DMS153 treated with DMSO at 0.1 percent for 48 hours (cell line): ENCODE results near the gene COPZ1.
A peak's percentile ranks its signal among the peaks of the same experiment; 100 is the strongest.
"Not testable (repeated sequence)": the region's sequence is repeated elsewhere in the genome, so short reads cannot be mapped to it uniquely, and the experiment has no call there.

ENCODE experiments used
- DNase-seq: peaks from one replicate; lab custom pipeline; 2025; ENCODE audit not compliant: unreplicated experiment; lab: John Stamatoyannopoulos, UW

The COPZ1 gene

GRCh38 chr12:54294152-54294952 lies 30.6 kb upstream of the COPZ1 start:
- DNase-seq: no peak

GRCh38 chr12:54294953-54295566 lies 29.9 kb upstream of the COPZ1 start:
- no peak for DNase-seq

- no peak for DNase-seq
These were observed 28.4 kb upstream of the COPZ1 start for GRCh38 chr12:54296393-54297099.

- no peak for DNase-seq
These were observed 26.0 kb upstream of the COPZ1 start for GRCh38 chr12:54298904-54299303.

- no peak for DNase-seq
These were observed 25.3 kb upstream of the COPZ1 start for GRCh38 chr12:54299515-54300224.

- no peak for DNase-seq
These were observed 24.7 kb upstream of the COPZ1 start for GRCh38 chr12:54300225-54300731.

GRCh38 chr12:54300732-54301427 lies 24.1 kb upstream of the COPZ1 start, which contains the start of gene NFE2:
TSS of gene NFE2 (minus strand) at chr12:54301015. CDS start at chr12:54295248, 5,767 bp downstream.
- DNase-seq: peak; percentile 33

- no peak for DNase-seq
These were observed 23.4 kb upstream of the COPZ1 start for GRCh38 chr12:54301428-54302048.

GRCh38 chr12:54303640-54304039 lies 21.3 kb upstream of the COPZ1 start:
- no peak for DNase-seq

GRCh38 chr12:54304187-54304810 lies 20.6 kb upstream of the COPZ1 start:
- DNase-seq: no peak

- peak; percentile 56 for DNase-seq
These were observed 17.8 kb upstream of the COPZ1 start for GRCh38 chr12:54306925-54307741.

- DNase-seq: no peak
These were observed 13.9 kb upstream of the COPZ1 start for GRCh38 chr12:54311051-54311450.

- not testable (repeated sequence) for DNase-seq
These were observed 12.6 kb upstream of the COPZ1 start for GRCh38 chr12:54312309-54312708.

- DNase-seq: no peak
These were observed 3.6 kb upstream of the COPZ1 start for GRCh38 chr12:54321363-54321762.

GRCh38 chr12:54325442-54326109 lies 645 bp downstream of the COPZ1 start:
- DNase-seq: not testable (repeated sequence)

GRCh38 chr12:54328595-54329337 lies 3.8 kb downstream of the COPZ1 start:
- DNase-seq: no peak

GRCh38 chr12:54329759-54330158 lies 4.8 kb downstream of the COPZ1 start:
- no peak for DNase-seq
